Stimulated activated CD8-positive, alpha-beta memory T cell treated with anti-CD3 and anti-CD28 coated beads, Interleukin-15, amount 100 ng/mL, for 48 hours (primary cell): ENCODE data around the gene HMGN1.

Experiments used
- DNase-seq, 2 donors: peaks; one replicate each; pipeline ENCODE4 v3.0.0-alpha.2; 2020; ENCODE audit warnings: low read depth in 2 of 2

Gene HMGN1

GRCh38 chr21:39330001-39330400 is 18.9 kb downstream of the HMGN1 start:
- DNase-seq = no peak

DNA sequence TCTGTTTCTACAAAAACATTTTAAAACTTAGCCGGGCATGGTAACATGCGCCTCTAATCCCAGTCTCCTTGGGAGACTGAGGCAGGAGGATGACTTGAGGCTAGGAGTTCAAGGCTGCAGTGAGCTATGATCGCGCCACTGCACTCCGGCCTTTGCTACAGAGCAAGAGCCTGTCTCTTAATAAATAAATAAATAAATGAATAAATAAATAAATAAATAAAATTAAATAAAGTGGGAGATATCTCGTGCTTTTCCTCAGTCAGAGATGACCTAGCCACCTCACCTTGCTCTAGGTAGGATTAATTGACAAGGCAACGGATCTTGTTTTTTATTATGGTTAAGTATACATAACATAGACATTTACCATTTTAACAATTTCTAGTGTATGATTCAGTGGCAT is 21.2 kb downstream of the HMGN1 start:
- no peak for DNase-seq

- DNase-seq = no peak
Measured at GRCh38 chr21:39326607-39327307, 22.1 kb downstream of the HMGN1 start.

GRCh38 chr21:39325458-39325857 is 23.4 kb downstream of the HMGN1 start:
- DNase-seq = no peak

- DNase-seq = no peak
Measured at GRCh38 chr21:39321424-39321823, 27.5 kb downstream of the HMGN1 start.

DNA sequence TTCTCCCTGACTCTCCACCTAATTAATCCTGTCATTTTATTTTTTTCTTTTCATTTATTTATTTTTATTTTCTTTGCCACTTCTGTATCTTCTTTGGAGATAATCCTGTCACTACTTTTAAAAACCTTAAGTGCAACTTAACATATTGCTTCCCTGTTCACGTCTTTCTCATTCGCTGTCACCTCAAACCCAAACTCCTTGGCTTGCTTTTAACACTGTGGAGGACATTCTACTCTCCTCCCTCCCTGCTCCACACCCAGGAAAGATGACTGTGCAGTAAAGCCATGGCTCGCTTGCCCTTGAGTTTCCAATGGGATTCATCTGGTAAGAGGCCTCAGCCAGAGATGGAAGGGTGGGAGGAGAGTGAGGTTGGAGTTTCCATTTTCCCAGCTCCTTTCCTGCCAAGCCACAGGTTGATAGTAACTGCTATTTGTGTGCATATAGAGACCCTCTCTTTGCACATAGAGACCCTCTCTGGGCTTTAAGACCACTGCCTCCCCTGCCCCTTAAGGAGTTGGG is 29.0 kb downstream of the HMGN1 start:
- DNase-seq = no peak

GRCh38 chr21:39319251-39319756 is 29.6 kb downstream of the HMGN1 start:
- no peak for DNase-seq

DNA sequence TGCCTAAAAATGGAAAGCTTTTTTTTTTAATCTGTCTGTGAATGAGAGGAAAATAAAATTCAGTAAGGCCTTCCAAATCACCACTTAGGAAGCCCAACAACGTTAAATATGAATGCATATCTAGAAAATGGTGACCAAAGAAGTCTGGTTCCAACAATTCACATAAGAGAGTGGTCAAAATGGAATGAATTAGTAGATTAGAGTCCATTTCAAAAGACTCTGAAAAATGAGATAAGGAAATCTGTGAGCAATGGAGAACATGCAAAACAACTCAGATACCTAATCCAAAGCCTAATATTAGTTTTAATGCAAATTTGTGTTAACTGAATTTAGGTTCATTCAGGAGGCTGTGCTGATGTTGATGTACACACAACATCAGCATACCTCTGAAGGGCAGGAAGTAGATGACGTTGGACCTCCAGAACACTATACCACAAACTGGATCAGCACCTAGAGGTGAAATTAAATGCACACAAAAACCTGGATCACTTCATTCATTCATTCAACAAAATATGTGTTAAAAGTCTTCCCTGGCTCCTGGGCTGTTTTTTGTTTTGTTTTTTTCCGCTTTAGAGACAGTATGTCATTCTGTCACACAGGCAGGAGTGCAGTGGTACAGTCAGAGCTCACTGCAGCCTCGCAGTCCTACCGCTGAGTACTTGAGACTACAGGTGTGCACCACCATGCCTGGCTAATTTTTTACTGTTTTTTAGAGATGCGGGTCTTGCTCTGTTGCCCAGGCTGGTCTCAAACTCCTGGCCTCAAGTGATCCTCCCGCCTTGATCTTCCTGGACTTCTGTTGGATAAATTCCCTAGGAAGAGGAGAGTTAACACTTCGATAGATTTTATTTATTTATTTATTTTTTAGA is 30.6 kb downstream of the HMGN1 start:
- no peak for DNase-seq

- no peak for DNase-seq
Measured at GRCh38 chr21:39317134-39318090, 31.5 kb downstream of the HMGN1 start.

DNA sequence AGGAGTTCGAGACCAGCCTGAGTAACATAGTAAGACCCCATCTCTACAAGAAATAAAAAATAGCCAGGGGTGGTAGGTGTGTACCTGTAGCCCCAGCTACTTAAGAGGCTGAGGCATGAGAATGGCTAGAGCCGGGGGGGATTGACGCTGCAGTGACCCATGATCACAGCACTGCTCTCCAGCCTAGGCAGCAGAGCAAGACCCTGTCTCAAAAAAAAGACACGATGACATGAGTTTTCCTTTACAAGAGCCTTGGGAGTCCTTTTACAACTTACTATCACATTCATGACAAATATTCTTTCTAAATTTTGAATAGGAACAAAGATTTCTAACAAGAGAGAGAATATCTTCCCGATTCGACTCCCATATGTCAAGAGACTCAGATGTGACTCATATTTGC is 32.2 kb downstream of the HMGN1 start:
- DNase-seq = no peak

DNA sequence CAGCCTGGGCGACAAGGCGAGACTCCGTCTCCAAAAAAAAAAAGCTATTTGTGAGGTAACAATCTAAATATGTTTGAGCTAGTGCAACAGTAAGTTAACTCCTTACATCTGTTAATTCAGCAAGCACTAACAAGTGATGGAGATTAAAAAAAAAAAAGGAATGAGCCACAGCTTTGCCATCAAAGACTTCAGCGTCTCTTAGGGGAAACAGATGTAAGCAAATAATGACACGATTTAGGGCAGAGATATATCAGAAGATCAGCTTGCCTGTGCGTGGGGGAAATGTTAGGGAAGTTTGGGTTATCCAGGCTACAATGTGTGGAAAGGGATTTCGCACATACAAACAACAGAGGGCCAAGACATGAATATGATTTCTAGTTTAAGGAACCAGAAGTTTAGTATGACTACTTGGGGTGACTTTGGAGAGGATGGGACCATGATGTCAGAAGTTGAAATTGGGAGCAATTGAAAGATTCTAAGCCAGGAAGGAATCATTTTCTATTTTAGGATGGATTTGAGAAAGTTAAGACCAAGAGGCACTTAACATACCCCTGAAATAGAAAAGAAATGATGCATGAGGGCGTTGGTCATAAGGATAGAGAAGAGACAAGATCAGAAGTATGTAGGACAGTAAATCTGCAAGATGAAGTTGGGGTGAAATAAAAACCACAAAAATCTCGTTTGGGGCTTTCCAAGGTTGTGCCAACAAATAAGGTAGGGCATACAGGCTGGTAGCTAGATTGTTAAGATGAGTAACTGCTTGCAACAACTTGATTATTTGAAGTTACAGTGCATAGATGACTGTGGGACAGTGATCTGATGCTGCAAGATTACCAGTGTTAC is 33.1 kb downstream of the HMGN1 start:
- DNase-seq = no peak

GRCh38 chr21:39314143-39315027 is 34.5 kb downstream of the HMGN1 start:
- DNase-seq = peak; percentile 32 to 41

- DNase-seq = peak; percentile 61 to 62
Measured at GRCh38 chr21:39313571-39314142, 35.2 kb downstream of the HMGN1 start, which contains the start of gene BRWD1. TSS of gene BRWD1 (minus strand) at chr21:39313632. CDS start at chr21:39313491, 141 bp downstream.

GRCh38 chr21:39313042-39313570 is 35.8 kb downstream of the HMGN1 start:
- DNase-seq = peak in 1 of 2 donors; percentile 5

DNA sequence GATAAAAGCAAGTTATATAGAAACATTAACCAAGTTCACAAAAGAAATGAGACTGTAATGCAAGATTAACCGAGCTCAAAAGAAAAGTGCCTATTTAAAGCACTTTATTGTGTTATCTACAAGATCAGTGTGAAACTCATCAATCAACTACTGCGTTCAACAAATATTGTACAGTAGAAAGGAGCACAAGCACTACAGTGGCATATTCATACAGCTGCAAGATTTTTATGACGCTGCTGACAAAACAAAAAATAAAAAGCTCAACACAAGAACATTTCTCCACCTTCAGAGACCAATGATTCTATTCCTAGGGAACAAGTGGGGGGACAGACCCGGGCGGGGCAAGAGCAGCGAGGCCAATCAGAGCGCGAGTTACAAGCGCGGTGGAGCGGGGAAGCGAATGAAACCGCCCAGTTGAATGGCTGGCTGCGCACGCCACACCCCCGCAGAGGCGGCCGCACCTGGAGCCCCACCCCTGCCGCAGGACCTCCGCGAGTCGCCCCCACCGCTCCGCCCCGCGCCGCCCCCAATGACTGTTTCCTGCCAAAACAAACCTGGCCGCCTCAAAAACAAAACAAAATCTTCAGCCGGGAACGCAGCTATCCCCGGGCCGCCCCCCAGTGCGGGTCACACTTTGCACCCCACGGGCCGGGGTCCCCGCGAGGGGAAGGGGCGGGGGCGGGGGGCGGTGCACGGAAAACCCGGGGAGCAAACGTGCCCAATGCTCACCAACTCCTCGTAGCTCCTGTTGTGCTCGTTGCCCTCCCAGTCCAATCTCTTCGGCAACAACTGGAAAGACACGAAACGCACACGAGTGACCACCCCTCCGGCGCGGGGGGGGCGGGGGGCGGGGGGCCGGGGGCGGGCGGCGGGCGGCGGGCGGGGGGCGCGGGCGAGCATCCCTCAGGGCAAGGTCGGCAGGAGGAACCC is 36.5 kb downstream of the HMGN1 start:
- DNase-seq = peak; percentile 88 to 90

DNA sequence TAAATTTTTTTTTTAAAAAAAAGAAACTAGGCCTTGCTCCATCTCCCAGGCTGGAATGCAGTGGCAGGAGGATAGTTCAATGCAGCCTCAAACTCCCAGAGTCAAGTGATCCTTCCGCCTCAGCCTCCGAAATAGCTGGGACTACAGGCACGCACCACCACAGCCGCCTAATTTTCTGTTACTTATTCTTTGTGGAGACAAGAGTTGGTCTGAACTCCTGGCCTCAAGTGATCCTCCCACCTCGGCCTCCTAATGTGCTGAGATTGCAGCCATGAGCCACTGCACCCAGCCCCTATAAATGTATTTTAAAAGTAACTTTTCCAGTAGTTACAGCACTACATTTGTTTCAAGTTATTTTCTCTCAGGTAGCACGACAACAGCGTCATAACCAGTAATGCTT is 37.7 kb downstream of the HMGN1 start:
- no peak for DNase-seq

DNA sequence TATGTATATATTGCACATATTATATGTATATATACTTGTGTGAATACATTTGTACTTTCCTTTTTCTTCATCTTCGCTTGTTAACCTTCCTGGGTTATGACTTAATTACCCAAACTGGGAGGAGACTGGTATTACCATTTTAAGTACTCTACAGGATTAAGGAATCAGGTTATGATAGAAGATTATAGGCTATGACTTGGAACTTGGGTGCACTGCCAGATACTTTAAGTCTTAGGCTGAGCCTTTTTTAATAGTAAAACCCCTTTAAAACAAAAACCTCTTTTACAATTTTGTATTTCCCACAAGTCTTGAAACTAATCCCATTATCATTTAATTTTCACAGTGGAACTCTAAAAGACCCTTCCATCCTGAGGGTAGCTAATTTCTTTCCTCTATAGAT is 41.4 kb downstream of the HMGN1 start:
- no peak for DNase-seq

DNA sequence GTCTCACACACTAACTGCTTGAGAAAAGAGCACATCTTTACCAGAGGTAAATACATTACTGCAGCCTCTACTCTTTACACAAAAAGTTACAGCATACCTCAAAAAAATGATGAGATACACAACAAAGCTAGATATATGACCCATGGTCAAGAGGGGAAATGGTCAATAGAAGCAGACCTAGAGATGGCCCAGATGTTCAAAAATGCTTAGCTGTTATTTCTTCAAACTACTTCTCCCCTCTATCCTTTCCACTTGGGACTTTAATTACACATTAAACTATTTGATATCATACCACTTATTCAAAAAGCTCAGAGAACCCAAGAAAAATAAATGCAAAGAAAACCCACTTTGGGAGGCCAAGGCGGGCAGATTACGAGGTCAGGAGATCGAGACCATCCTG is 48.3 kb downstream of the HMGN1 start:
- no peak for DNase-seq
